Lower leg skin (tissue), 3 donors: ENCODE results near the gene NANOS3.

Experiments
- CTCF ChIP-seq, 3 donors: fragments of 450-650 bp; IDR thresholded peaks; one replicate each; pipeline ENCODE4 v1.5.1; 2016; ENCODE audit warnings: antibody characterized with exemption in 3 of 3, mild to moderate bottlenecking in 3 of 3, moderate library complexity in 2 of 3
- POLR2A ChIP-seq, 2 donors: fragments of 450-650 bp; IDR thresholded peaks; one replicate each; pipeline ENCODE4 v1.6.1; 2016 to 2017; ENCODE audit warnings: antibody characterized with exemption in 2 of 2, mild to moderate bottlenecking in 1 of 2, moderate library complexity in 1 of 2

- TF ChIP-seq CTCF (IDR thresholded peaks at IDR 0.05): no peak
- TF ChIP-seq POLR2A (IDR thresholded peaks at IDR 0.05): no peak
Measured at GRCh38 chr19:13884726-13885591, 8.0 kb downstream of the NANOS3 start.
